A172 (cell line): ENCODE measurements around the gene FANCM. TPM values are rescaled to one million over a fixed set of nuclear protein-coding genes. Genes with fewer than 3 reads are reported as not detected.

Experiments
- DNase-seq: peaks from one replicate; pipeline ENCODE4 v3.0.0-alpha.2; 2015; ENCODE audit warnings: low spot score
- total RNA-seq: library from RNA; depleted of rRNA; stranded (reverse); fragments of >200 nt; shearing (Covaris generic); gene quantifications from 2 replicates; pipeline ENCODE4 v1.2.3, GENCODE V29; 2014; rRNA removed

FANCM gene, protein sequence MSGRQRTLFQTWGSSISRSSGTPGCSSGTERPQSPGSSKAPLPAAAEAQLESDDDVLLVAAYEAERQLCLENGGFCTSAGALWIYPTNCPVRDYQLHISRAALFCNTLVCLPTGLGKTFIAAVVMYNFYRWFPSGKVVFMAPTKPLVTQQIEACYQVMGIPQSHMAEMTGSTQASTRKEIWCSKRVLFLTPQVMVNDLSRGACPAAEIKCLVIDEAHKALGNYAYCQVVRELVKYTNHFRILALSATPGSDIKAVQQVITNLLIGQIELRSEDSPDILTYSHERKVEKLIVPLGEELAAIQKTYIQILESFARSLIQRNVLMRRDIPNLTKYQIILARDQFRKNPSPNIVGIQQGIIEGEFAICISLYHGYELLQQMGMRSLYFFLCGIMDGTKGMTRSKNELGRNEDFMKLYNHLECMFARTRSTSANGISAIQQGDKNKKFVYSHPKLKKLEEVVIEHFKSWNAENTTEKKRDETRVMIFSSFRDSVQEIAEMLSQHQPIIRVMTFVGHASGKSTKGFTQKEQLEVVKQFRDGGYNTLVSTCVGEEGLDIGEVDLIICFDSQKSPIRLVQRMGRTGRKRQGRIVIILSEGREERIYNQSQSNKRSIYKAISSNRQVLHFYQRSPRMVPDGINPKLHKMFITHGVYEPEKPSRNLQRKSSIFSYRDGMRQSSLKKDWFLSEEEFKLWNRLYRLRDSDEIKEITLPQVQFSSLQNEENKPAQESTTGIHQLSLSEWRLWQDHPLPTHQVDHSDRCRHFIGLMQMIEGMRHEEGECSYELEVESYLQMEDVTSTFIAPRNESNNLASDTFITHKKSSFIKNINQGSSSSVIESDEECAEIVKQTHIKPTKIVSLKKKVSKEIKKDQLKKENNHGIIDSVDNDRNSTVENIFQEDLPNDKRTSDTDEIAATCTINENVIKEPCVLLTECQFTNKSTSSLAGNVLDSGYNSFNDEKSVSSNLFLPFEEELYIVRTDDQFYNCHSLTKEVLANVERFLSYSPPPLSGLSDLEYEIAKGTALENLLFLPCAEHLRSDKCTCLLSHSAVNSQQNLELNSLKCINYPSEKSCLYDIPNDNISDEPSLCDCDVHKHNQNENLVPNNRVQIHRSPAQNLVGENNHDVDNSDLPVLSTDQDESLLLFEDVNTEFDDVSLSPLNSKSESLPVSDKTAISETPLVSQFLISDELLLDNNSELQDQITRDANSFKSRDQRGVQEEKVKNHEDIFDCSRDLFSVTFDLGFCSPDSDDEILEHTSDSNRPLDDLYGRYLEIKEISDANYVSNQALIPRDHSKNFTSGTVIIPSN (N-terminal part only)
- 4.3 and 8.4 TPM in 2 replicates for total RNA-seq

DNA sequence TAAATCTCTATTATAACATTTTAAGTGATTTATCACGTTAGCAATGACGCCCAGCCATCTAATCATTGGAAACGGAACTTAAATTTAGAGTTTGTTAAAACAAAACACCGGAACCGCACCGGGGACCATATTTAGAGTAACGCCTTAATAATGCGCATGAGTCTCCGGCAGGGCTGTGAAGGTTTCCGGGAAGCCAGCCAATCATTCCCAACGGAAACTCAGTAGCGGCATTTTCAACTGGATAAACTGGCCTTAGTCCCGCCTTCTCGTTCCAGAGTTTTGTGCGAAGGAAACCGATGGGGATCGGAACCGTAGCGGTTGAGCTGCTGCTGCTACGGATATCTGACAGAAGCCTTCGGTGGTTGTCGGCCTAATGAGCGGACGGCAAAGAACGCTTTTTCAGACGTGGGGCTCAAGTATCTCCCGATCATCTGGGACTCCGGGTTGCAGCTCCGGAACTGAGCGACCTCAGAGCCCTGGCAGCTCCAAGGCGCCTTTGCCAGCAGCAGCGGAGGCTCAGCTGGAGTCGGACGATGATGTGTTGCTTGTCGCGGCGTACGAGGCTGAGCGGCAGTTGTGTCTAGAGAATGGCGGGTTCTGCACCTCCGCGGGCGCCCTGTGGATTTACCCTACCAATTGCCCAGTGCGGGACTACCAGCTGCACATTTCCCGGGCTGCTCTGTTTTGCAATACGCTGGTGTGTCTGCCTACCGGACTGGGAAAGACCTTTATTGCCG lies at the start of gene FANCM:
TSS of gene FANCM (plus strand) at position 272 of the 737 bp plus-strand sequence. CDS start at position 374, 102 bp downstream.
- peak; percentile 91 for DNase-seq

GRCh38 chr14:45089813-45090212 lies 45.9 kb upstream of the FANCM start:
- peak; percentile 24 for DNase-seq

GRCh38 chr14:45091710-45092109 lies 44.0 kb upstream of the FANCM start:
- DNase-seq: no peak

DNA sequence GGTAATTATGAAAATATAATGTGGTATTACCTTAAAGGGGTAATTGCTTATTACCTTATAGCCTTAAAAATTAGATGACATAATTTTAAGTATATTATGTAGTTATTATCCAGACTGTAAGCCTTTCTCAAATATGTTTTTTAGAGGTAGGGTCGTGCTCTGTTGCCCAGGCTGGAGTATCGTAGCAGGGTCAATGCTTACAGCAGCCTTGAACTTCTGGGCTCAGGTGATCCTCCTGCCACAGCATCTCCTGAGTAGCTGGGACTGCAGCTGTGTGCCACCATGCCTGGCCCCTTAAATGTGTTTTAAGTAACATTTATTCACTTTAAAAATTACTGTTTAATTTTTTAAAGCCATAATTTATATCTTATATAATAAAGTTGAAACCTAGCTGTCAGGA lies 41.5 kb upstream of the FANCM start:
- no peak for DNase-seq

DNA sequence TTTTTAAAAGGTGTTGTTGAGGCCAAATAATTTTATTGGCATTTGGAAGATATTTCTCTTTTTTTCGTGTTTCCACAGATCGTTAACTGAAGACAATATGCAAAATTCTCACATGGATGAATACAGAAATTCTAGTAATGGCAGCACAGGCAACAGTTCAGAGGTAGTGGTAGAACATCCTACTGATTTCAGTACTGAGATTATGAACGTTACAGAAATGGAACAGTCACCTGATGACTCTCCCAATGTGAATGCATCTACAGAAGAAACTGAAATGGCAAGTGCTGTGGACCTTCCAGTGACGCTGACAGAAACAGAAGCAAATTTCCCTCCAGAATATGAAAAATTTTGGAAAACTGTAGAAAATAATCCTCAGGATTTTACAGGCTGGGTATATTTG lies 40.6 kb upstream of the FANCM start:
- no peak for DNase-seq

DNA sequence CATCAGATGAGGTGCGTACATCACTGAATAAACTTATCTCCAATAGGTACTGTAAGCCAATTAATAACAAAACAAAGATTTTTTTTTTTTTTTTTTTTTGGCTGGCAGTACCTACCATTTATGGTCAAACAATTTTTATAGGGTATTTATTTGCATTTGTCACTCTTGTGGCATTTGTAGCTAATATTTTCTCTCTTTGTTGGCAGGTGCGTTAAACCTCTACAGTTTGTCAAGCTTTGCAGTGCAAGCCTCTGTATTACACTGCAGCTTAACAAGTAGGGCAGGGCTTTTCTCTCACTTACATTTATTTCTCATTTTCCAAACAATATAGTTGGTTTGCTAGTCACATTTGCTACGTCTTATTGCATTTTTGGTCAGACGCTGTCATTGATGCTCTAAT lies 39.5 kb upstream of the FANCM start:
- no peak for DNase-seq

DNA sequence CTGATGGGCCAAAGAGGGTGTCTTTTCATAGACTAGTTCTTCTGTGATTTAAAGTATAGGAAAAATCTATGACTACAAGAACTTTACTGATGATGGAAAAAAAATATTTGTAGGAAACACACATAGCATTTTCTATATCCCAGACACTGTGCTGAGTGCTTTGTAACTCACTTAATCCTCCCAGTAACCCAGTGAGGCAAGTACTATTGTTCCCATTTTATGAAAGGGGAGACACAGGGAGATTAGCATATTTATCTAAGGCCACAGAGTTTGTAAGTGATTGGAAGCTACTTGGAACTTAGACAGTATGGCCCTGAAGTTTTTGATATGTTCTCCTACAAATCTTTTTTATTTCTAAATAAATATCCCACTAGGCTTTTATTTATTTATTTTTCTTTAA lies 31.9 kb upstream of the FANCM start:
- DNase-seq: no peak

DNA sequence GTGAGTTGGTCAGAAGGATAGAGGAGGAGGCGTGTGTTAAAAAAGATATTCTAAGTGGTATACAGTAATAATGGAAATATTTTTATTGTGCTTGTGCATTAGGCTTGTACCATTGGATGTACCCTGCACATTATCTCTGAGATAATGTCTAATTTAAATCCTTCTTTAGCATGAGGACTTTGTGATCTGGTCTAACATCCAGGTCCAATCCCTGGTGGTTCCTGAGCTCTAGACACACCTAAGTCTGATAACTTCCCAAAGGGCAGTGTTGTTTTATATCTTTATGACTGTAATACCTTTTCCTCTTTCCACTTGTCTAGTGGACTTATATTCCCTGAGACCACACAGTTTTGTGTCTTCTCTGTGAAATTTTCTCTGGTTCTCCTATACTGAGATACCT lies 31.2 kb upstream of the FANCM start:
- no peak for DNase-seq

DNA sequence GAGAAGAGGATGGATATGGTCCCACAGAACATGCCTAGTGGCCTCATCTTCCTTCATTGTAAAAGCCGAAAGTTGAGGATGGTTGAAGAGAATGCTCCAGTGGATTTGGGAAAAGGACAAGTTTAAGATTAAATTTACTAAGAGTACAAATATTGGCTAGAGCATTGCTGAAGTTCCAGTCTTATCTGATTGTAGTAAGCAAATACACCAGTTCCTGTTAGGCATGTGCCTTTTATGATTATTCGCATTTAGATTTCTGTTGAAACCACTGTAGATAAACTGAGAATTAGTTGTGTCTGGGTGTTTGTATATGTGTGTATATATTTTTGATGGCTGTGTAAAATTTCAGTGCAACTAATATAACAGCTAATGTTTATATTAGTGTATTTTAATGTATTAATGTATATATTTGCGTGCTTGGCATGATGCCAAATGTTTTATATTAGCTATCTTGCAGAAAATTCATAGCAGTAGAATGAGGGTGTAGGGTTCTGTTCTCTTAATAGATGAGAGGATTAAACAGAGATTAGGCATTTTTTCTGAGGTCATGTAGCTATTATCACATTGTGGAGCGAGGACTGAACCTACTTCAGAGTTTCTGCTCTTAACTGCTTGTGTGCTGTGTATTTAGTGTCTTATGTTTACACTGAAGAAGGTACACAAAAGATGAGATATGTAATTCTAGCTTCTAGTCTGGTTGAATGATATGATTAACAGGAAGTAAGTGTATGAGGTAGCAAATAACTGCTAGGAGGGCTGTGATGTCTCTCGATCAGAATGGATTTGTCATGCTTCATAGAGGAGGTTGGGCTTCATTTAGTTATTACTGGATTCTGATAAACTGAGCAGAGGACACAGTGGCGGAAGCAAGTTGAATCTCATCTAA lies 22.6 kb upstream of the FANCM start:
- no peak for DNase-seq

GRCh38 chr14:45114327-45114726 lies 21.4 kb upstream of the FANCM start:
- DNase-seq: no peak

DNA sequence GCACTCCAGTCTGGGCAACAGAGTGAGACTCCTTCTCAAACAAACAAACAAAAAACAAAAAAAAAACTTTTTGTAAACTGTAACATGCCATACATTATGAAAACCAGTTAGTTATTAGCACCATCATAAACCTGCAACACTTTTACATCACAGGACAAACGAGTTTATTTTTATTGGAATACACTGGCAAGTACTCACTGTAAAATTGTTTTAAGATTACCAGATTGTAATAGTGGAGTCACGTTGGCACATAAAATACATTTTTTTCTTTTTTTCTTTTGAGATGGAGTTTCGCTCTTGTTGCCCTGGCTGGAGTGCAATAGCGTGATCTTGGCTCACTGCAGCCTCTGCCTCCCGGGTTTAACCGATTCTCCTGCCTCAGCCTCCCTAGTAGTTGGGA lies 17.1 kb upstream of the FANCM start:
- no peak for DNase-seq

DNA sequence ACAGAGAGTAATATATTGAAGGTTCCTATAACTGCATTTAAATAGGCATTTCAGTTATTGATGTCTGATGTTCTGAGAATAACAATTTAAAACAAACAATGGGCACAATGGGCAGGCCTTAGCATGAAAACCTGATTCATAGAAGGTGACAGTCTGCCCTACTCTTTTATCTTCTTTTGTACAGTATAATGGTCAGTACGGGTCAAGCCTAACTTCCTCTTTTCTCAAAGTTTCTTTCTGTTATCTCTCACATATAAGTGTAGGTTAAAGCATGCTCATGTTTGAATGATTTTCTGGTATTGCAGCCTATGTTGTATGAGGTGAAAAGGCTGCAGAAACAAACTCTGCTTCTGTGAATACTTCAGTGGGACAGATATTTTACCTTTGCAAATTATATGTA lies 15.6 kb upstream of the FANCM start:
- no peak for DNase-seq

GRCh38 chr14:45123271-45123670 lies 12.5 kb upstream of the FANCM start:
- no peak for DNase-seq

- DNase-seq: no peak
These were observed 10.0 kb upstream of the FANCM start for GRCh38 chr14:45125754-45126153.

- DNase-seq: no peak
These were observed 6.6 kb upstream of the FANCM start for GRCh38 chr14:45128963-45129629.

DNA sequence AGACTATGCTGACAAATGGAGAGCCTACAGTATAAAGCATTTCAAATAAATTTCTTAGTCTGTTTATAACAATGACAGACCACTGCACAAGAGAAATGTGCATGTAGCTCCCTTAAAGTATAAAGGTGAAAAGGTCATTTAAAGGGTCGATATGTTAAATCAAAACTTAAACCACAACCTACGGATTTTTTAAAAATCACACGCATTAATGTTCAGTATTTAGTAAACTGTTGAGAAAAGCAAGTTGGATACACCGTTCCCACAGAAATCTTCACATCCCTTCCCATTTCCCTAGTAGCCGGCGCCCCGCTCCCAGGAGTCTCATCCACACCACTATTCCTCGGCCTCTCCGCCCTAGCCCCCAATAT lies 2.1 kb upstream of the FANCM start:
- no peak for DNase-seq

GRCh38 chr14:45134051-45134958 lies 1.4 kb upstream of the FANCM start, which contains the start of gene FKBP3:
FKBP3 (minus strand) TSS chr14:45134481; CDS start chr14:45134456, 25 bp downstream.
- DNase-seq: peak; percentile 95

DNA sequence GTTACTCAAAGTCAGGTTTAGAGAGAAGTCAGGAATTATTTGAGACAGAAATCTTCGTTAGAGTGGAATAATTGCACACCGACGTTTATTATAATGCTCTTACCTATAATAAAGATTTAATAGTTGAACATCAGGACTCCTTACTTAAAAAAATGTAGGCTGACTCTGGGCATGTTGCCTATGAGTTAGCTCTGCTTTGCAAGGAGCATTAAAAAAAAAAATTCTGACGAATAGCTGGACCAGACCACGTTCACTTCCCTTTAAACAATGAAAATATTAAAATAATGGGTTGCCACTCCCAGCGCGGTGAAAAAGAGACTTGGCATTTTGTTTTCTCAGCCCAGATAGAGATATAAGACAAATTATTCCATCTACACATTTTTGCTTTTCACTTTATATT lies 574 bp upstream of the FANCM start:
- DNase-seq: no peak

GRCh38 chr14:45136399-45136798 lies 669 bp downstream of the FANCM start:
- DNase-seq: no peak
